VCaP (cell line): Measurements from ENCODE around the gene MICAL3.

Experiments
- H3K27ac ChIP-seq: fragments of 450-650 bp; 2 replicates; pipeline ENCODE4 v1.5.1; 2017
- CTCF ChIP-seq: fragments of 450-650 bp; conservative IDR thresholded peaks from 2 replicates; pipeline ENCODE4 v1.5.1; 2017; ENCODE audit warnings: mild to moderate bottlenecking, moderate library complexity

MICAL3 gene

GRCh38 chr22:17884893-17885292 is 139.5 kb downstream of the MICAL3 start:
- H3K27ac ChIP-seq: no peak overlapping the region
- no peak for TF ChIP-seq CTCF

- TF ChIP-seq CTCF: no peak
- no peak overlapping the region for H3K27ac ChIP-seq
Measured at GRCh38 chr22:17884084-17884483, 140.3 kb downstream of the MICAL3 start.

- no peak for TF ChIP-seq CTCF
- H3K27ac ChIP-seq: no peak overlapping the region
Measured at GRCh38 chr22:17883356-17883755, 141.0 kb downstream of the MICAL3 start.

GRCh38 chr22:17882727-17883126 is 141.6 kb downstream of the MICAL3 start:
- no peak for TF ChIP-seq CTCF
- H3K27ac ChIP-seq: no peak overlapping the region

- no peak for TF ChIP-seq CTCF
- H3K27ac ChIP-seq: no peak overlapping the region
Measured at GRCh38 chr22:17882162-17882561, 142.2 kb downstream of the MICAL3 start.

- no peak for TF ChIP-seq CTCF
- no peak overlapping the region for H3K27ac ChIP-seq
Measured at GRCh38 chr22:17881366-17881765, 143.0 kb downstream of the MICAL3 start.

GRCh38 chr22:17880468-17880867 is 143.9 kb downstream of the MICAL3 start:
- TF ChIP-seq CTCF: no peak
- no peak overlapping the region for H3K27ac ChIP-seq

- no peak overlapping the region for H3K27ac ChIP-seq
- TF ChIP-seq CTCF: no peak
Measured at GRCh38 chr22:17880020-17880419, 144.3 kb downstream of the MICAL3 start.
